GM18873 (cell line): Measurements from ENCODE around the gene TMEM127.
A peak's percentile ranks its signal among the peaks of the same experiment; 100 is the strongest.

Experiments
- ATAC-seq: cut with Tn5 transposase; IDR thresholded peaks from one replicate; pipeline ENCODE4 v1.9.1; 2021; ENCODE audit warnings: mild to moderate bottlenecking, moderate library complexity, moderate number of reproducible peaks; ENCODE audit not compliant: unreplicated experiment, low FRiP score

TMEM127 gene

GRCh38 chr2:96208143-96209010 lies 57.4 kb downstream of the TMEM127 start, which contains the start of gene STARD7:
Gene STARD7 (minus strand): TSS chr2:96208827. CDS start chr2:96208434, 393 bp downstream.
- peak; percentile 64 for ATAC-seq

- no peak for ATAC-seq
These were observed 58.0 kb downstream of the TMEM127 start for GRCh38 chr2:96207774-96208142.

DNA sequence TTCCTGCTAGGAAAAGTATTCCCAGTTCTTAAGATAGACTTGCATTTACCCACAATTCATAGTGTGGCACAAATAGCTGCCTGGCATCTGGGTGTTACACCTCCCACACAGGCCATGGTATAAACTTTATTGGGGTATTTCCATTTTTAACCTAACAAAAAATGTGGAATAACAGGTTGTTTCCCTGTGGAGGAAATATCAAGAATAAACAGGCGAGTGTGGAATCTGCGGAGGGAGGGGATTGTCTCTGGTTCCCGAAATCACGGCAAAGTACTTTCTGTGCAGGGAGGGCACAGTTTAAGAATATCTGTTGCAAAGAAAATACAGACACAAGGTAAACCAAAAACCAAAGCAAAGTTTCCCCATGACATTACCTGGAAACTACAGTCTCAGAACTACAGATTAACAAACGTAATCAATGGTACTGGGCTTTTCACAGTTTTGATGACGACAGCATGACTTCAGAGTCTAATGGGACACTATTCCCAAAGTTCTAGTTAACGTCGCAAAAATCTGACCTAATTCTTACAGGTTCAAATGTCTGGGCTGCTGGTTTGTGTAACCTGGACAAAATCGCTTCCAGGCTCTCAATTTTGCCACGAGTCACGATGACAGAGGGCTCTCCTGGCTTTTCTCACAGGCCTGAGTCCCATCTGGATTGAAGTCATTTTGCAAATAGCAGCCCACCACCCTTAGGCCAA lies 58.6 kb downstream of the TMEM127 start:
- no peak for ATAC-seq

GRCh38 chr2:96205888-96206287 lies 59.9 kb downstream of the TMEM127 start:
- ATAC-seq: no peak

- no peak for ATAC-seq
These were observed 60.8 kb downstream of the TMEM127 start for GRCh38 chr2:96204836-96205624.

GRCh38 chr2:96203130-96204028 lies 62.4 kb downstream of the TMEM127 start:
- ATAC-seq: no peak

GRCh38 chr2:96202152-96202854 lies 63.5 kb downstream of the TMEM127 start:
- ATAC-seq: no peak

DNA sequence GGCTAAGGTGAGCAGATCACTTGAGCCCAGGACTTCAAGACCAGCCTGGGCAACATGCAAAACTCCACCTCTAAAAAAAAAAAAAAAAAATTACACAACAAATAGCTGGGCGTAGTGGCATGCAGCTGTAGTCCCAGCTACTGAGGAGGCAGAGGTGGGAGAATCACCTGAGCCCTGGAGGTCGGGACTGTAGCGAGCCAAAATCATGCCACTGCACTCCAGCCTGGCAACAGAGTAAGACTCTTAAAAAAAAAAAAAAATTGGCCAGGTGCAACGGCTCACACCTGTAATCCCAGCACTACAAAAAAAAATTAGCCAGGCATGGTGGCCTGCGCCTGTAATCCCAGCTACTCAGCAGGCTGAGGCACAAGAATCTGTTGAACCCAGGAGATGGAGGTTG lies 64.5 kb downstream of the TMEM127 start:
- ATAC-seq: no peak

GRCh38 chr2:96198921-96199320 lies 66.9 kb downstream of the TMEM127 start:
- no peak for ATAC-seq
